Measurements from ENCODE around the gene KCNF1. TPM values are rescaled to one million over a fixed set of nuclear protein-coding genes. Genes with fewer than 3 reads are reported as not detected.

The KCNF1 gene
- total and polyA plus RNA-seq, 4 donors: 0.09 TPM; not detected in 3

DNA sequence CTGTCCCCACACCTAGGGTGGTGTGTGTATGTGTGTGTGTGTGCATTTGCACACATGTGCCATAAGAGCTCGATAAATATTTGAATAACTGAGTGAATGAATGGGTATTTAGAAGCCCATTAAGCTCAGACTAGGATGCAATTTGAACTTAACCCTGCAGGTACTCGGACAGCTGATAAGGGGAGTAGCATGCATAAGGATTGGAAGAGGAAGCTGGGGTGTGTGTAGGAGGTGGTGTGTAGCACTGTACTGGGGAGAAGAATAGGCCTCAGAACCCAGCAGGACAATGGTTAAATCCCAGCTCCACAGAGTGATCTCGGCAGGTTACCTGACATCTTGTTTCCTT lies 1.8 kb upstream of the KCNF1 start:
- Histone ChIP-seq H3K27me3 (ENCODE audit: control insufficient read depth in 4 of 4, insufficient read depth in 4 of 4, low read length in 3 of 4) (peaks cover 0 to 8% (median 3%) of the 10 kb centered on the region in 4 donors), H3K4me3 (ENCODE audit: low read depth in 1 of 3, low read length in 3 of 3) (no peak overlapping the region), H3K27ac (ENCODE audit: low read depth in 1 of 2, low read length in 2 of 2) (no peak overlapping the region), H3K9ac (ENCODE audit: low read depth in 1 of 2, low read length in 2 of 2) (no peak overlapping the region), H3K9me3 (ENCODE audit: control insufficient read depth in 4 of 4, low read length in 3 of 4) (no peaks in the 10 kb centered on the region), H3K36me3 (ENCODE audit: control insufficient read depth in 4 of 4, insufficient read depth in 3 of 4, low read depth in 1 of 4, low read length in 3 of 4) (no peaks in the 10 kb centered on the region), H3K4me1 (ENCODE audit: control insufficient read depth in 4 of 4, insufficient read depth in 4 of 4, low read length in 3 of 4) (peaks cover 0 to 7% (median 2%) of the 10 kb centered on the region in 4 donors)
- TF ChIP-seq, protein P1, sequence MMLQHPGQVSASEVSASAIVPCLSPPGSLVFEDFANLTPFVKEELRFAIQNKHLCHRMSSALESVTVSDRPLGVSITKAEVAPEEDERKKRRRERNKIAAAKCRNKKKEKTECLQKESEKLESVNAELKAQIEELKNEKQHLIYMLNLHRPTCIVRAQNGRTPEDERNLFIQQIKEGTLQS (IDR thresholded peaks at IDR 0.05): no peak
- TF ChIP-seq TAF1 (conservative IDR thresholded peaks at IDR 0.05): no peak
- no peak for TF ChIP-seq RAD21 (IDR thresholded peaks at IDR 0.05)
- TF ChIP-seq, protein P2, sequence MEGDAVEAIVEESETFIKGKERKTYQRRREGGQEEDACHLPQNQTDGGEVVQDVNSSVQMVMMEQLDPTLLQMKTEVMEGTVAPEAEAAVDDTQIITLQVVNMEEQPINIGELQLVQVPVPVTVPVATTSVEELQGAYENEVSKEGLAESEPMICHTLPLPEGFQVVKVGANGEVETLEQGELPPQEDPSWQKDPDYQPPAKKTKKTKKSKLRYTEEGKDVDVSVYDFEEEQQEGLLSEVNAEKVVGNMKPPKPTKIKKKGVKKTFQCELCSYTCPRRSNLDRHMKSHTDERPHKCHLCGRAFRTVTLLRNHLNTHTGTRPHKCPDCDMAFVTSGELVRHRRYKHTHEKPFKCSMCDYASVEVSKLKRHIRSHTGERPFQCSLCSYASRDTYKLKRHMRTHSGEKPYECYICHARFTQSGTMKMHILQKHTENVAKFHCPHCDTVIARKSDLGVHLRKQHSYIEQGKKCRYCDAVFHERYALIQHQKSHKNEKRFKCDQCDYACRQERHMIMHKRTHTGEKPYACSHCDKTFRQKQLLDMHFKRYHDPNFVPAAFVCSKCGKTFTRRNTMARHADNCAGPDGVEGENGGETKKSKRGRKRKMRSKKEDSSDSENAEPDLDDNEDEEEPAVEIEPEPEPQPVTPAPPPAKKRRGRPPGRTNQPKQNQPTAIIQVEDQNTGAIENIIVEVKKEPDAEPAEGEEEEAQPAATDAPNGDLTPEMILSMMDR (IDR thresholded peaks at IDR 0.05; ENCODE audit: low read depth, low read length, missing input control): no peak
- TF ChIP-seq NR2F2 (IDR thresholded peaks at IDR 0.05): no peak
- no peak for TF ChIP-seq FOXA1 (IDR thresholded peaks at IDR 0.05)
- TF ChIP-seq GABPA (IDR thresholded peaks at IDR 0.05 in 1 of 2, conservative IDR thresholded peaks at IDR 0.05 in 1 of 2): no peak
- TF ChIP-seq, protein P3, sequence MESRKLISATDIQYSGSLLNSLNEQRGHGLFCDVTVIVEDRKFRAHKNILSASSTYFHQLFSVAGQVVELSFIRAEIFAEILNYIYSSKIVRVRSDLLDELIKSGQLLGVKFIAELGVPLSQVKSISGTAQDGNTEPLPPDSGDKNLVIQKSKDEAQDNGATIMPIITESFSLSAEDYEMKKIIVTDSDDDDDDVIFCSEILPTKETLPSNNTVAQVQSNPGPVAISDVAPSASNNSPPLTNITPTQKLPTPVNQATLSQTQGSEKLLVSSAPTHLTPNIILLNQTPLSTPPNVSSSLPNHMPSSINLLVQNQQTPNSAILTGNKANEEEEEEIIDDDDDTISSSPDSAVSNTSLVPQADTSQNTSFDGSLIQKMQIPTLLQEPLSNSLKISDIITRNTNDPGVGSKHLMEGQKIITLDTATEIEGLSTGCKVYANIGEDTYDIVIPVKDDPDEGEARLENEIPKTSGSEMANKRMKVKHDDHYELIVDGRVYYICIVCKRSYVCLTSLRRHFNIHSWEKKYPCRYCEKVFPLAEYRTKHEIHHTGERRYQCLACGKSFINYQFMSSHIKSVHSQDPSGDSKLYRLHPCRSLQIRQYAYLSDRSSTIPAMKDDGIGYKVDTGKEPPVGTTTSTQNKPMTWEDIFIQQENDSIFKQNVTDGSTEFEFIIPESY (IDR thresholded peaks at IDR 0.05): no peak
- no peak for TF ChIP-seq HNF4G (IDR thresholded peaks at IDR 0.05)
- TF ChIP-seq HNF4A (conservative IDR thresholded peaks at IDR 0.05): no peak
- no peak for TF ChIP-seq YY1 (IDR thresholded peaks at IDR 0.05)
- no peak for TF ChIP-seq JUND (IDR thresholded peaks at IDR 0.05)
- TF ChIP-seq, protein P4, sequence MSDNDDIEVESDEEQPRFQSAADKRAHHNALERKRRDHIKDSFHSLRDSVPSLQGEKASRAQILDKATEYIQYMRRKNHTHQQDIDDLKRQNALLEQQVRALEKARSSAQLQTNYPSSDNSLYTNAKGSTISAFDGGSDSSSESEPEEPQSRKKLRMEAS (IDR thresholded peaks at IDR 0.05): no peak
- TF ChIP-seq FOXA2 (IDR thresholded peaks at IDR 0.05): no peak
- no peak for TF ChIP-seq EGR1 (IDR thresholded peaks at IDR 0.05; ENCODE audit: low read depth in 2 of 2)
- TF ChIP-seq, protein P5, sequence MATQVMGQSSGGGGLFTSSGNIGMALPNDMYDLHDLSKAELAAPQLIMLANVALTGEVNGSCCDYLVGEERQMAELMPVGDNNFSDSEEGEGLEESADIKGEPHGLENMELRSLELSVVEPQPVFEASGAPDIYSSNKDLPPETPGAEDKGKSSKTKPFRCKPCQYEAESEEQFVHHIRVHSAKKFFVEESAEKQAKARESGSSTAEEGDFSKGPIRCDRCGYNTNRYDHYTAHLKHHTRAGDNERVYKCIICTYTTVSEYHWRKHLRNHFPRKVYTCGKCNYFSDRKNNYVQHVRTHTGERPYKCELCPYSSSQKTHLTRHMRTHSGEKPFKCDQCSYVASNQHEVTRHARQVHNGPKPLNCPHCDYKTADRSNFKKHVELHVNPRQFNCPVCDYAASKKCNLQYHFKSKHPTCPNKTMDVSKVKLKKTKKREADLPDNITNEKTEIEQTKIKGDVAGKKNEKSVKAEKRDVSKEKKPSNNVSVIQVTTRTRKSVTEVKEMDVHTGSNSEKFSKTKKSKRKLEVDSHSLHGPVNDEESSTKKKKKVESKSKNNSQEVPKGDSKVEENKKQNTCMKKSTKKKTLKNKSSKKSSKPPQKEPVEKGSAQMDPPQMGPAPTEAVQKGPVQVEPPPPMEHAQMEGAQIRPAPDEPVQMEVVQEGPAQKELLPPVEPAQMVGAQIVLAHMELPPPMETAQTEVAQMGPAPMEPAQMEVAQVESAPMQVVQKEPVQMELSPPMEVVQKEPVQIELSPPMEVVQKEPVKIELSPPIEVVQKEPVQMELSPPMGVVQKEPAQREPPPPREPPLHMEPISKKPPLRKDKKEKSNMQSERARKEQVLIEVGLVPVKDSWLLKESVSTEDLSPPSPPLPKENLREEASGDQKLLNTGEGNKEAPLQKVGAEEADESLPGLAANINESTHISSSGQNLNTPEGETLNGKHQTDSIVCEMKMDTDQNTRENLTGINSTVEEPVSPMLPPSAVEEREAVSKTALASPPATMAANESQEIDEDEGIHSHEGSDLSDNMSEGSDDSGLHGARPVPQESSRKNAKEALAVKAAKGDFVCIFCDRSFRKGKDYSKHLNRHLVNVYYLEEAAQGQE (IDR thresholded peaks at IDR 0.05): no peak
- TF ChIP-seq SP1 (IDR thresholded peaks at IDR 0.05): no peak
- no peak for TF ChIP-seq RXRA (IDR thresholded peaks at IDR 0.05)
- DNase-seq (ENCODE audit: low spot score): no peak
- 53% methylated on average over 3 of the region's 3 CpGs for WGBS
